ENCODE results near the gene RAB42.
"Not testable (repeated sequence)": the region's sequence is repeated elsewhere in the genome, so short reads cannot be mapped to it uniquely, and the experiment has no call there.

Gene RAB42

DNA sequence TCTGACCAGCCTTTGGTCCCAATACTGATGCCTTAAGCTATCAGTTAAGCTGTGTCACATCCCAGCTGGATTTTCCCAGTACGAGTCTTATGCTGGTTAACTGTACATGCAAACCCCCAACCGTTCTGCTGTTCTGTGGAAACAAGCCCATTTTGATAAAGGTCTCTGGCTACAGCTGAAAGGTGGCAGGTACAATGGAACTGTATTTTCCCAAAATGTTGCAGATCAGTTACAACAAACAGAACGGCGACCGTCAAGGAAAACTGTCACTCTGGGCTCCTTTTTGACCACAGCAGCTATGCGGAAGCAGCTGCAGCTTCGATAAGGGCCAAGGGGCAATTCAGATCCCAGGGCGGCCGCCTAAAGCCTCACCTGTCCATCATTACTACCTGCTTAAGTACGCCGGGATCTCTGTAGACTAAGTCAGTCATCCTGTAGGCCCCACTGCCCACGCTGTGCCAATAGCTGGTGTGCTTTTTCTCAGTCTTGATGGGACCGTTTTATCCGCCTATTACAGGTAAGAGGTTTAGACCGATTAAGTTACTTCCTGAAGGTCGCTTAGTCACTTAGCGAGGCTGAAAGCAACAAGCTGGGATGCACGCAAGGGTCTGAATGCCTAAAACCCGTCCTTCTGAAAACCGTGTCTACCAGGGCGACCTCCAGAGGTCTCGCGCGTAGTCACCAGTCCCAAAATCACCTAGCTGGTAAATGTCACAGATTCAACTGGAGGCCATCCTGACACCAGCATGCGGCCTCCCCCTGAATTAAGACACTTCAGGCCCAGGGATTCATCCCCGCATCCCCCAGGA is 11.1 kb upstream of the RAB42 start:
- CTCF ChIA-PET = interaction anchor here (0.7 to 4.3 kb wide), 8 partner anchors 10 to 332 kb away, joined by 3 to 31 read pairs (median 4); partner anchors contain the start of gene TAF12
- POLR2A ChIA-PET = interaction anchor here (0.7 to 4.9 kb wide), 37 partner anchors 8 to 808 kb away, joined by 3 to 57 read pairs (median 5); partner anchors contain the start of genes ATP5IF1, PHACTR4, RAB42 and RCC1
- H3K4me3 ChIP-seq (ENCODE audit: low read depth, low read length) = peak overlapping the region; percentile 93
- TF ChIP-seq, protein P1, sequence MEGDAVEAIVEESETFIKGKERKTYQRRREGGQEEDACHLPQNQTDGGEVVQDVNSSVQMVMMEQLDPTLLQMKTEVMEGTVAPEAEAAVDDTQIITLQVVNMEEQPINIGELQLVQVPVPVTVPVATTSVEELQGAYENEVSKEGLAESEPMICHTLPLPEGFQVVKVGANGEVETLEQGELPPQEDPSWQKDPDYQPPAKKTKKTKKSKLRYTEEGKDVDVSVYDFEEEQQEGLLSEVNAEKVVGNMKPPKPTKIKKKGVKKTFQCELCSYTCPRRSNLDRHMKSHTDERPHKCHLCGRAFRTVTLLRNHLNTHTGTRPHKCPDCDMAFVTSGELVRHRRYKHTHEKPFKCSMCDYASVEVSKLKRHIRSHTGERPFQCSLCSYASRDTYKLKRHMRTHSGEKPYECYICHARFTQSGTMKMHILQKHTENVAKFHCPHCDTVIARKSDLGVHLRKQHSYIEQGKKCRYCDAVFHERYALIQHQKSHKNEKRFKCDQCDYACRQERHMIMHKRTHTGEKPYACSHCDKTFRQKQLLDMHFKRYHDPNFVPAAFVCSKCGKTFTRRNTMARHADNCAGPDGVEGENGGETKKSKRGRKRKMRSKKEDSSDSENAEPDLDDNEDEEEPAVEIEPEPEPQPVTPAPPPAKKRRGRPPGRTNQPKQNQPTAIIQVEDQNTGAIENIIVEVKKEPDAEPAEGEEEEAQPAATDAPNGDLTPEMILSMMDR (IDR thresholded peaks at IDR 0.05; ENCODE audit: insufficient read depth, low read length, missing control alignments) = peak; percentile 24
- DNase-seq (ENCODE audit: low read depth, low spot score) = no peak

DNA sequence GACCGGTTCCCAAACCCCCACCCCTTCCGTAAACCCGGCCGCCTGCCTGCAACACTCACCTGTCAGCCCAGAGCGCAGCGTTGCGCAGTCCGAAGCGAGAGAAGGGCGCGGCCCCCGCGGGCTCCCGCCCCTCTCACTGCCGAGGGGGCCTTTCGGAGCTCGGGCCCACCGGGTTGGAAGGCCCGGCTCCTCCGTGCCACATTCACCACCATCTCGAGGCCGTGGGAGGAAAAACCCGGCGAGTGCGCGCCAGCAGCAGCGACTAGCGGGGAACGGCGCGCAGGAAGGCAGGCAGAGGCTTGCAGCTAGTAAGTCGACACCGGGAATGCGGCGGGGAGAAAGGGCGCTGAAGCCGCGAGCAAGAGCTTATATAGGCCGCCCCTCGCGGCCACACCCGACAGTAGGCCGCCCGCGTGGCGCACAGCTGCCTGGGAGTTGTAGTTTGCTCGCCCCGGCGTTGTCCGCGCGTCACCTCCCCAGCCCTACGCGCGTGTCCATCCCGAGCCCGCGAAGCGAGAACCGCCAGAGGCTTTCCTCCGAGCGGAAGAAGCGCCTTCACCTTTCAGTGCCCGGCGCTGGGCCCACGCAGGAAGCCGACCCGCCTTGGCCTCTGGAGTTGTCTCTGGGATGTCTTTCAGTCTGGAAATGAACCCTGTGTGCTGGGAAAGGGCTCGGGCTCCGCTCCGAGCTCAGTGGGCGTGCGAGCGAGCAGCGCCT is 10.4 kb upstream of the RAB42 start:
- H3K4me3 ChIP-seq (ENCODE audit: low read depth, low read length) = peak overlapping the region; percentile 93
- DNase-seq (ENCODE audit: low read depth, low spot score) = peak; percentile 61
- ChIA-PET POLR2A (interaction anchor here (0.6 to 4.9 kb wide), 42 partner anchors 9 to 809 kb away, joined by 3 to 57 read pairs (median 5); partner anchors contain the start of genes GMEB1, PHACTR4, RAB42 and RCC1), CTCF (interaction anchor here (0.7 to 4.3 kb wide), 7 partner anchors 9 to 295 kb away, joined by 3 to 31 read pairs (median 3); partner anchors contain the start of gene TAF12)
- TF ChIP-seq, protein P1 (IDR thresholded peaks at IDR 0.05; ENCODE audit: insufficient read depth, low read length, missing control alignments) = no peak

DNA sequence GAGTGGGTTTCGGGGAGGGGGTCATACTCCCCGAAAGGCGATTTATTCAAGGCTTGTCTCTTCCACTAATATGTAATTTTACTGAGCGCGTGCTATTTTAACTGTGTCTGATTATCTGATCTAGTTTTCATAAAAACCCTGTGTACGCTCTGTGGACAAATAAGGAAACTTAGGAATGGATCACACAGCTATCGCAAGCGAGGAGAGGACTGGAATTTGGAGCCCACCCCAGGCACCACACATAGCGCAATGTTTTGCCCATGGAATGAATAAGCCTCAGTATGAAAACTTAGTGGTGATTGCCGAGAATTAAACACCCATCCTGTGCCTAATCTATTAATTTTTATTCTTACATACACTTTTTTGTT is 9.8 kb upstream of the RAB42 start:
- POLR2A ChIA-PET = interaction anchor here (0.6 to 4.9 kb wide), 38 partner anchors 8 to 810 kb away, joined by 3 to 57 read pairs (median 5); partner anchors contain the start of genes GMEB1, PHACTR4, RAB42 and RCC1
- DNase-seq (ENCODE audit: low read depth, low spot score) = no peak
- peak overlapping the region; percentile 93 for H3K4me3 ChIP-seq (ENCODE audit: low read depth, low read length)
- TF ChIP-seq, protein P1 (IDR thresholded peaks at IDR 0.05; ENCODE audit: insufficient read depth, low read length, missing control alignments) = no peak
- CTCF ChIA-PET = interaction anchor here (0.7 to 4.3 kb wide), 4 partner anchors 8 to 172 kb away, joined by 3 to 31 read pairs (median 5); no protein-coding TSS in a partner anchor

DNA sequence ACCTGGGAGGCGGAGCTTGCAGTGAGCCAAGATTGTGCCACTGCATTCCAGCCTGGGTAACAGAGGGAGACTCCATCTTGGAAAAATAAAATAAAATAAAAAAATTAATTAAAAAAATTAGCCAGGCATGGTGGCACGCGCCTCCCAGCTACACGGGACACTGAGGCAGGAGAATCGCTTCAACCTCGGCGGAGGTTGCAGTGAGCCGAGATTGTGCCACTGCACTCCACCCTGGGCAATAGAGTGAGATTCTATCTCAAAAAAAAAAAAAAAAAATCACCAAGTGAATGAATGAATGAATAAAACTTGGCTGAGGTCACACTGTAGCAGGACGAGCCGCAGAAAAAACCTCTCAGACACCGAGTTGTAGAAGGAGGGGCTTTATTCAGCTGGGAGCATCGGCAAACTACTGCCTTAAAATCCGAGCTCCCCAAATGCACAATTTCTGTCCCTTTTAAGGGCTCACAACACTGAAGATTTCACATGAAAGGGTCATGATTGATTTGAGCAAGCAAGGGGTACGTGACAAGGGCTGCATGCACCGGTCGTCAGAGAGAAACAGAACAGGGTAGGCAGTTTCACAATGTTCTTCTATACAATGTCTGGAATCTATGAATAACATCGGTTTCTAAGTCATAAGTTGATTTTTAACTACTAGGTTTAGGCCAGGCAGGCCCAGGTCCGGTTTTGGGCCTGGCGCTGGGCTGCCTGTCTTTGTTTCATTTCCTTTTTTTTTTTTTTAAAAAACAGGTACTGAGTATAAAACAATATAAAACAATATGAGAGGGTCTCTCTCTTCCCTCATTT is 5.3 kb upstream of the RAB42 start:
- POLR2A ChIA-PET; DNase-seq (ENCODE audit: low read depth, low spot score); H3K4me3 ChIP-seq (ENCODE audit: low read depth, low read length): not testable (repeated sequence)
- CTCF ChIA-PET = interaction anchor here (1.6 kb wide), 1 partner anchor 15 kb away, joined by 3 read pairs; no protein-coding TSS in a partner anchor

DNA sequence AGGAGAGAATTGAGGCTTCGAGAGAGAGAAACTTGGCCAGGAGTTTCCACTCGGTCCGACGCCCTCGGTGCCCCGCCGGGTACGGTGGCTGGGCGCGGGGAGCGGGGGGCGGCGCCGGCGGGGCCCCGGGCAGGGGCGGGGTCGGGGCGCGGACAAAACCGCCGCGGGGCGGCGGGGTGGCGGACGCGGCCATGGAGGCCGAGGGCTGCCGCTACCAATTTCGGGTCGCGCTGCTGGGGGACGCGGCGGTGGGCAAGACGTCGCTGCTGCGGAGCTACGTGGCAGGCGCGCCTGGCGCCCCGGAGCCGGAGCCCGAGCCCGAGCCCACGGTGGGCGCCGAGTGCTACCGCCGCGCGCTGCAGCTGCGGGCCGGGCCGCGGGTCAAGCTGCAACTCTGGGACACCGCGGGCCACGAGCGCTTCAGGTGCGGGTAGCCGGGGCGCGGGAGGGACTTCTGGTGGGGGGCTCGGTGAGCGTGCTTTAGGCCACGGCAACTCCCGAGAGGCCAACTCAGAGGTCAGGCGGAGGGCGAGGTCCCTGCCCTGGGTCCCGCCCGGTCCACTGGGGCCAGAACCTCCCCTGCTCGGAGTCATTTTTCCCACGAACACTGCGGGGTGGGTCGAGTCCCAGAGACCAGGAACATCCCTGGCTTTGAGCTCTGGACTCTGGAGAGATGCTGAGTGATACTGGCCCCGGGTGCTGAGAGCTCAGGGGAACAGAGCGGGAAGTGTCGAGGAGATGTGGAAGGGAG is 431 bp downstream of the RAB42 start:
- ChIA-PET POLR2A (interaction anchor here (0.6 to 1.4 kb wide), 3 partner anchors 11 to 307 kb away, joined by 3 to 14 read pairs (median 4); no protein-coding TSS in a partner anchor), CTCF (interaction anchor here (1.1 to 1.4 kb wide), 4 partner anchors 9 to 233 kb away, joined by 4 to 10 read pairs (median 6); no protein-coding TSS in a partner anchor)
- TF ChIP-seq, protein P1 (IDR thresholded peaks at IDR 0.05; ENCODE audit: insufficient read depth, low read length, missing control alignments) = no peak
- peak overlapping the region; percentile 63 for H3K4me3 ChIP-seq (ENCODE audit: low read depth, low read length)
- DNase-seq (ENCODE audit: low read depth, low spot score) = no peak

GRCh38 chr1:28593988-28594356 is 1.9 kb downstream of the RAB42 start:
- POLR2A ChIA-PET; DNase-seq (ENCODE audit: low read depth, low spot score); H3K4me3 ChIP-seq (ENCODE audit: low read depth, low read length); CTCF ChIA-PET: not testable (repeated sequence)

DNA sequence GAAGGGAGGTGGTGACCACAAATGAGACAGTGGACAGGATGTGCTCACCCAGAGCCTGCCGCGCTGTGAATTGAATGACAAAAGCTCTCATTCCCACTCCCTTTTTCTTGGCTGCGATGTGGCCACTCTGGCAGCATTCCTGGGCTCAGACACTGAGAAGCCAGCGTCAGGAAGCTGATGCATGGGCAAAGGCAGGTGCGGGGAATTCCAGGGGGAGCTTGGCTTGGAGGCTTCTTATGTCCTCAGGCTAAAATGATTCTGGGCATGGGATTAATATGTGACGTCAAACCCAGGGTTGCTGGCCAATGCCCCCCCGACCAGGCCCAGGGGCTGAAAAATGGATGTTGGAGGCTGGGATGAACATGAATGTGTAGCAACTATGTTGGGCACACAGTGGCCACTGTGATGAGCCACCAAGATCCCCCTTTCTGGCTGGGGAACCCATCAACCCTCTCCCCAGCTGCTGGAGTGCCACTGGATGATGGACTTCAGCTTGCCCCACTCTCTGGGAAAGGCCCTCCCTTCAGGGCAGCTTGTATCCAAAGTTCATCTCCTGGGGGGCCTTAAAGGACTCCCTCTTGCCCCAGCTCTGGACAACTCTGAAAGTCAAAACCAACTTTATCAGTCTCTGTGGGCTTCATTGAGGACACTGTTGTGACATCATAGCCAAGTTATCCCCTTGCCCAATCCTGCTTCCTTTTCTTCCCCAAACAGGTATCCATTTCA is 2.8 kb downstream of the RAB42 start:
- DNase-seq (ENCODE audit: low read depth, low spot score); POLR2A ChIA-PET; H3K4me3 ChIP-seq (ENCODE audit: low read depth, low read length); CTCF ChIA-PET: not testable (repeated sequence)

All from AG04449 (cell line).